ENCODE data around the gene COL18A1. TPM values are rescaled to one million over a fixed set of nuclear protein-coding genes. Genes with fewer than 3 reads are reported as not detected.

COL18A1 gene
- total RNA-seq, 1 donor from 2014 or later = 515 TPM

GRCh38 chr21:45487891-45488600 is 83.1 kb downstream of the COL18A1 start:
- Mint-ChIP-seq H3K27ac (ENCODE audit: unreplicated experiment) (peak overlapping the region; percentile 63), H3K4me3 (ENCODE audit: unreplicated experiment) (no peak overlapping the region), H3K9me3 (ENCODE audit: unreplicated experiment) (no peaks in the 10 kb centered on the region), H3K27me3 (ENCODE audit: unreplicated experiment) (no peaks in the 10 kb centered on the region), H3K4me1 (ENCODE audit: unreplicated experiment) (peaks cover 13% of the 10 kb centered on the region), H3K36me3 (ENCODE audit: unreplicated experiment) (peaks cover 15% of the 10 kb centered on the region)
- no peak for TF ChIP-seq CTCF (IDR thresholded peaks at IDR 0.05)
- DNase-seq (ENCODE audit: extremely low spot score, unreplicated experiment) = no peak

DNA sequence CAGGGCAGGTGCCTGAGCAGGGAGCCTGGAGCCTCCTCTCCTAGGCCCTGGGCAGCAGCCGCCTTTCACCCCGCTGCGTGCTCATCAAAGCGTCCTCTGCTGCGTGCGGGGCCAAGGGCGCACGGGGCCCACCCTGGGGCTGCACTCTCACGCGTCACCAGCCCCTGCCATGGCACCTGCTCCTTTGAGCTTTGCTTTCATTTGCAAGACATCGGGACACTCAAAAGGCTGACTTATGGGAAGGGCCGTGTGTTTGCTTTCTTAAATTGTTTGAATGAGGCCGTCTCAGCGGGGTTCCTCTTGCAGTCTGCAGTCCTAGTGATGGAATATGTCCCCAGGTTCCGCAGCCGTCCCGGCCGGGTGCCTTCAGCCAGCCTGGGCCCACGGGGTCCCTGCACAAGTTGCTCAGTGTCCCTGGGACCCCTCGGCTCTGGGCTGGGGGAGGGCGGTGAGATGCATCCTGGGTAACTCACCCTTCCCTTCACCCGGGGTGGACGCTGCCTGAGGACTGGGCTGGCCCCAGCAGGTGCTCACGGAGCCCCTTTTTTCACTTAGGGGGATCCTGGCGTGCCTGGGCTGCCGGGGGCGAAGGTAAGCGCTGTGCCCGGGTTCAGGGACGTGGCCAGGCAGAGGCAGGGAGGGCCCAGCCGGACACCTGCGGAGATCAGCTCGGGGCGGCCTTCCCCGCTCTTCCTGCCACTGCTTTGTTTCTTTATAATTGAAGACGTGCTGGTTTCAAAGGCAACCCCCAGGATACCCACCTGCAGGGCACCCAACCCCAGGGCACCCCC is 84.2 kb downstream of the COL18A1 start:
- Mint-ChIP-seq H3K27me3 (ENCODE audit: unreplicated experiment) (no peaks in the 10 kb centered on the region), H3K27ac (ENCODE audit: unreplicated experiment) (peak overlapping the region; percentile 27), H3K4me3 (ENCODE audit: unreplicated experiment) (no peak overlapping the region), H3K4me1 (ENCODE audit: unreplicated experiment) (peaks cover 13% of the 10 kb centered on the region), H3K9me3 (ENCODE audit: unreplicated experiment) (no peaks in the 10 kb centered on the region), H3K36me3 (ENCODE audit: unreplicated experiment) (peaks cover 12% of the 10 kb centered on the region)
- DNase-seq (ENCODE audit: extremely low spot score, unreplicated experiment) = no peak
- no peak for TF ChIP-seq CTCF (IDR thresholded peaks at IDR 0.05)

DNA sequence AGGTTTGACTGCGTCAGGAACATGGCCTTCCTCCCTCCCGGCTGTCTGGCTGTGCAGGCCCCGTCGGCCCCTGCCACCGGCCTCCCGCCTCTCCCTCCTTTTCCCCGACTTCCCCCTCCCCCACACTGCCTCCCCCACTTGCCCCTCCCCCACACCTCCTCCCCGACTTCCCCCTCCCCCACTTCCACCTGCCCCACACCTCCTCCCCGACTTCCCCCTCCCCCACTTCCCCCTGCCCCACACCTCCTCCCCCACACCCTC is 84.7 kb downstream of the COL18A1 start:
- no peak for DNase-seq (ENCODE audit: extremely low spot score, unreplicated experiment)
- no peaks in the 10 kb centered on the region for H3K9me3 Mint-ChIP-seq (ENCODE audit: unreplicated experiment)
- TF ChIP-seq CTCF (IDR thresholded peaks at IDR 0.05) = no peak
- no peak overlapping the region for H3K27ac Mint-ChIP-seq (ENCODE audit: unreplicated experiment)
- peaks cover 7% of the 10 kb centered on the region for H3K36me3 Mint-ChIP-seq (ENCODE audit: unreplicated experiment)
- H3K4me1 Mint-ChIP-seq (ENCODE audit: unreplicated experiment) = peaks cover 13% of the 10 kb centered on the region
- no peak overlapping the region for H3K4me3 Mint-ChIP-seq (ENCODE audit: unreplicated experiment)
- H3K27me3 Mint-ChIP-seq (ENCODE audit: unreplicated experiment) = no peaks in the 10 kb centered on the region

- no peak for DNase-seq (ENCODE audit: extremely low spot score, unreplicated experiment)
- Mint-ChIP-seq H3K4me1 (ENCODE audit: unreplicated experiment) (peaks cover 13% of the 10 kb centered on the region), H3K27me3 (ENCODE audit: unreplicated experiment) (no peaks in the 10 kb centered on the region), H3K4me3 (ENCODE audit: unreplicated experiment) (no peak overlapping the region), H3K27ac (ENCODE audit: unreplicated experiment) (no peak overlapping the region), H3K9me3 (ENCODE audit: unreplicated experiment) (no peaks in the 10 kb centered on the region), H3K36me3 (ENCODE audit: unreplicated experiment) (peaks cover 6% of the 10 kb centered on the region)
- TF ChIP-seq CTCF (IDR thresholded peaks at IDR 0.05) = no peak
Measured at GRCh38 chr21:45490049-45490731, 85.2 kb downstream of the COL18A1 start.

GRCh38 chr21:45491056-45491455 is 86.1 kb downstream of the COL18A1 start:
- H3K27me3 Mint-ChIP-seq (ENCODE audit: unreplicated experiment) = no peaks in the 10 kb centered on the region
- no peak for TF ChIP-seq CTCF (IDR thresholded peaks at IDR 0.05)
- H3K4me3 Mint-ChIP-seq (ENCODE audit: unreplicated experiment) = no peak overlapping the region
- H3K36me3 Mint-ChIP-seq (ENCODE audit: unreplicated experiment) = peaks cover 6% of the 10 kb centered on the region
- no peak overlapping the region for H3K27ac Mint-ChIP-seq (ENCODE audit: unreplicated experiment)
- no peaks in the 10 kb centered on the region for H3K9me3 Mint-ChIP-seq (ENCODE audit: unreplicated experiment)
- H3K4me1 Mint-ChIP-seq (ENCODE audit: unreplicated experiment) = peaks cover 13% of the 10 kb centered on the region
- DNase-seq (ENCODE audit: extremely low spot score, unreplicated experiment) = no peak

Measured in osteocyte (in vitro differentiated cells).